Measurements from ENCODE around the gene SERPINB6. TPM values are rescaled to one million over a fixed set of nuclear protein-coding genes. Genes with fewer than 3 reads are reported as not detected.

The SERPINB6 gene
- total RNA-seq, 4 donors from 2014 or later, result 21.2 to 37.0 (median 35.6) TPM

DNA sequence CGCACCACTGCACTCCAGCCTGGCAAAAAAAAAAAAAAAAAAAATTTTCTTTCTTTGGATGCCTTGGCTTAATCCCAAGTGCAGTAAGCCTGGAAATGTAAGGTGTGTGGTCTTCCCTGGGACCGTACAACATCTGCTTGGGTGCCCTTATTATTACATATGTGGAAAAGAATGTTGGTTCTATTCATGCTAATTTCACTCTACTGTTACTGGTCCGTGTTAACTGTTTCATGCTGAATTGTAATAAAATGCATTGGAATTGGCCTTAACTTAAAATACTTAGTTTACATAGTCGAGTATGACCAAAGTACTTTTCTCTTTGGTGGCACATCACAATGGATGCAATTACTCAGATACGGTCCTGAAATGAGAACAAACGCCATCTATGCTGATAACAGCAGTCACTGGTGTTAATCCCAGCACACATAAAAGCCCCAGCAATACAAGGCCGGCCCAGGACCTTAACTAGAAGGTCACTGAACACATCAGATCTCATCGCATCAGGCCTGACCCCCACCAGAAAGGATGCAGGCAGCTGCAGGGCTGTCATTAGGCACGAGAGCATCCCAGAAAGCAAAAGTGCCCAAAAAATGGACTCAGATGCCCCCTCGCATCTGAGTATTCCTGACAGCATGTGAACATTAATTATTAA is 1.2 kb downstream of the SERPINB6 start:
- no peak for DNase-seq (ENCODE audit: low spot score in 2 of 2)
- no peak for TF ChIP-seq POLR2A (IDR thresholded peaks at IDR 0.05)
- TF ChIP-seq, protein P1, sequence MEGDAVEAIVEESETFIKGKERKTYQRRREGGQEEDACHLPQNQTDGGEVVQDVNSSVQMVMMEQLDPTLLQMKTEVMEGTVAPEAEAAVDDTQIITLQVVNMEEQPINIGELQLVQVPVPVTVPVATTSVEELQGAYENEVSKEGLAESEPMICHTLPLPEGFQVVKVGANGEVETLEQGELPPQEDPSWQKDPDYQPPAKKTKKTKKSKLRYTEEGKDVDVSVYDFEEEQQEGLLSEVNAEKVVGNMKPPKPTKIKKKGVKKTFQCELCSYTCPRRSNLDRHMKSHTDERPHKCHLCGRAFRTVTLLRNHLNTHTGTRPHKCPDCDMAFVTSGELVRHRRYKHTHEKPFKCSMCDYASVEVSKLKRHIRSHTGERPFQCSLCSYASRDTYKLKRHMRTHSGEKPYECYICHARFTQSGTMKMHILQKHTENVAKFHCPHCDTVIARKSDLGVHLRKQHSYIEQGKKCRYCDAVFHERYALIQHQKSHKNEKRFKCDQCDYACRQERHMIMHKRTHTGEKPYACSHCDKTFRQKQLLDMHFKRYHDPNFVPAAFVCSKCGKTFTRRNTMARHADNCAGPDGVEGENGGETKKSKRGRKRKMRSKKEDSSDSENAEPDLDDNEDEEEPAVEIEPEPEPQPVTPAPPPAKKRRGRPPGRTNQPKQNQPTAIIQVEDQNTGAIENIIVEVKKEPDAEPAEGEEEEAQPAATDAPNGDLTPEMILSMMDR (IDR thresholded peaks at IDR 0.05), result no peak

GRCh38 chr6:2969549-2969948 is 1.8 kb downstream of the SERPINB6 start:
- intact Hi-C loops (cut with DNase I; ENCODE audit: low total_unique reads), result no loop called here
- 79 to 91% methylated on average over 3 of the region's 3 CpGs for WGBS, 2 donors
- H3K4me3 ChIP-seq (ENCODE audit: low read depth, poor library complexity, severe bottlenecking), result no peak overlapping the region
- TF ChIP-seq, protein P1 (IDR thresholded peaks at IDR 0.05), result no peak
- TF ChIP-seq POLR2A (IDR thresholded peaks at IDR 0.05), result no peak
- no peak for DNase-seq (ENCODE audit: low spot score in 2 of 2)

More for the DNA sequence above, 1.2 kb downstream of the SERPINB6 start:
- intact Hi-C loops (cut with DNase I; ENCODE audit: low total_unique reads), result no loop called here
- 36 to 44% methylated on average over 10 of the region's 10 CpGs for WGBS, 2 donors
- H3K4me3 ChIP-seq (ENCODE audit: low read depth, poor library complexity, severe bottlenecking), result no peak overlapping the region

GRCh38 chr6:2968600-2969135 is 2.7 kb downstream of the SERPINB6 start:
- intact Hi-C loops (cut with DNase I; ENCODE audit: low total_unique reads), result no loop called here
- WGBS, 2 donors, result 72 to 74% methylated on average over 8 of the region's 8 CpGs
- TF ChIP-seq, protein P1 (IDR thresholded peaks at IDR 0.05), result no peak
- TF ChIP-seq POLR2A (IDR thresholded peaks at IDR 0.05), result no peak
- no peak overlapping the region for H3K4me3 ChIP-seq (ENCODE audit: low read depth, poor library complexity, severe bottlenecking)
- no peak for DNase-seq (ENCODE audit: low spot score in 2 of 2)

DNA sequence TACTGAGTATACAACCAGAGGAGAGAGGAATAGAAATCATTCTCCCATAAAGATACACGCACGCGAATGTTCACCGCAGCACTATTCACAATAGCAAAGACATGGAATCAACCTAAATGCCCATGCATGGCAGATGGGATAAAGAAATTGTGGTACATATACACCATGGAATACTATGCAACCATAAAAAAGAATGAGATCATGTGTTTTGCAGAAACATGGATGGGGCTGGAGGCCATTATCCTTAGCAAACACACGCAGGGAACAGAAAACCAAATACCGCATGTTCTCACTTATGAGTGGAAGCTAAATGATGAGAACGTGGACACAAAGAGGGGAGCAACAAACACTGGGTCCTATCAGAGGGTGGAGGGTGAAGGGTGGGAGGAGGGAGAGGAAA is 3.4 kb downstream of the SERPINB6 start:
- peak in 1 of 2 donors; percentile 53 for DNase-seq (ENCODE audit: low spot score in 2 of 2)
- no peak for TF ChIP-seq POLR2A (IDR thresholded peaks at IDR 0.05)
- TF ChIP-seq, protein P1 (IDR thresholded peaks at IDR 0.05), result no peak
- intact Hi-C loops (cut with DNase I; ENCODE audit: low total_unique reads), result no loop called here
- no peak overlapping the region for H3K4me3 ChIP-seq (ENCODE audit: low read depth, poor library complexity, severe bottlenecking)
- 94 to 96% methylated on average over 7 of the region's 7 CpGs for WGBS, 2 donors

GRCh38 chr6:2966347-2966746 is 5.0 kb downstream of the SERPINB6 start:
- intact Hi-C loops (cut with DNase I; ENCODE audit: low total_unique reads), result no loop called here
- TF ChIP-seq POLR2A (IDR thresholded peaks at IDR 0.05), result no peak
- TF ChIP-seq, protein P1 (IDR thresholded peaks at IDR 0.05), result no peak
- 85 to 89% methylated on average over 9 of the region's 9 CpGs for WGBS, 2 donors
- DNase-seq (ENCODE audit: low spot score in 2 of 2), result peak in 1 of 2 donors; percentile 68
- no peak overlapping the region for H3K4me3 ChIP-seq (ENCODE audit: low read depth, poor library complexity, severe bottlenecking)

Measured in lower leg skin (tissue), 4 donors.